GM12872 (cell line): ENCODE measurements around the gene CPNE1.

Experiments
- TF ChIP-seq, protein P1 (sequence below): IDR thresholded peaks from 3 replicates; pipeline ENCODE4 v1.5.1; 2011; ENCODE audit warnings: low read depth, mild to moderate bottlenecking, low read length, moderate library complexity; ENCODE audit not compliant: insufficient read depth

Gene CPNE1

DNA sequence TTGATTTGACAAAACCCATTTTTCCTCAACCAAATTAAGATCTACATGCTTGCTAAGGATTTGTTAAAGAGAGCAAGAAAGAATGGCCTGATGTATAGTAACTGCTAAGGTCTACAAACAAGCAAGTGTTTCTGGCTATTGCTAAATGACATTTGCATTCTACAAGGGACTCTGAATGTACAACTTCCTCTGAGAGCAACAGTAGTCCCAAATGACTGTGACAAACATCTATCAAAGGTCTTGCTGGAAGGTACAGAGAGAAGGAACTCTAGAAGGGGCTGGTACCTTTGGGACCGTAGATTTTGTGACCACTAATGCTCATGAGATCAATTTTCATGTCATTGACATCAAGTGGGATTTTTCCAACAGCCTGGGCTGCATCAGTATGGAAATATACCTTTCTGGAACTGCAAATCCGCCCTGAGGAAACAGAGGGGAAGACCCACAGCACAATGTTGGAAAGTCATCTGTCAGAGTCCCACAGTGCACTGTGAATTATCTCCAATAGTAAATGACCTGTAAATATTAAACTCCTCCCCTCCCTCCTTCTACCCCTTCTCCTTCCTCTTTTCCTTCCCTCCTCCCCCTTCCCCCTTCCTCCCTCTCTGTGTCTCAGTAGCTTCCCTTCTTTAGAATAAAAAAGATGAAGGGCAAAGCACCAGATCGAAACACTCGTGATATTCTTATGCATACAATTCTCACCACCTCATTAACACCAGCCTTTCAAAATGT, 15.9 kb upstream of the CPNE1 start:
- TF ChIP-seq, protein P1, sequence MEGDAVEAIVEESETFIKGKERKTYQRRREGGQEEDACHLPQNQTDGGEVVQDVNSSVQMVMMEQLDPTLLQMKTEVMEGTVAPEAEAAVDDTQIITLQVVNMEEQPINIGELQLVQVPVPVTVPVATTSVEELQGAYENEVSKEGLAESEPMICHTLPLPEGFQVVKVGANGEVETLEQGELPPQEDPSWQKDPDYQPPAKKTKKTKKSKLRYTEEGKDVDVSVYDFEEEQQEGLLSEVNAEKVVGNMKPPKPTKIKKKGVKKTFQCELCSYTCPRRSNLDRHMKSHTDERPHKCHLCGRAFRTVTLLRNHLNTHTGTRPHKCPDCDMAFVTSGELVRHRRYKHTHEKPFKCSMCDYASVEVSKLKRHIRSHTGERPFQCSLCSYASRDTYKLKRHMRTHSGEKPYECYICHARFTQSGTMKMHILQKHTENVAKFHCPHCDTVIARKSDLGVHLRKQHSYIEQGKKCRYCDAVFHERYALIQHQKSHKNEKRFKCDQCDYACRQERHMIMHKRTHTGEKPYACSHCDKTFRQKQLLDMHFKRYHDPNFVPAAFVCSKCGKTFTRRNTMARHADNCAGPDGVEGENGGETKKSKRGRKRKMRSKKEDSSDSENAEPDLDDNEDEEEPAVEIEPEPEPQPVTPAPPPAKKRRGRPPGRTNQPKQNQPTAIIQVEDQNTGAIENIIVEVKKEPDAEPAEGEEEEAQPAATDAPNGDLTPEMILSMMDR, result no peak

DNA sequence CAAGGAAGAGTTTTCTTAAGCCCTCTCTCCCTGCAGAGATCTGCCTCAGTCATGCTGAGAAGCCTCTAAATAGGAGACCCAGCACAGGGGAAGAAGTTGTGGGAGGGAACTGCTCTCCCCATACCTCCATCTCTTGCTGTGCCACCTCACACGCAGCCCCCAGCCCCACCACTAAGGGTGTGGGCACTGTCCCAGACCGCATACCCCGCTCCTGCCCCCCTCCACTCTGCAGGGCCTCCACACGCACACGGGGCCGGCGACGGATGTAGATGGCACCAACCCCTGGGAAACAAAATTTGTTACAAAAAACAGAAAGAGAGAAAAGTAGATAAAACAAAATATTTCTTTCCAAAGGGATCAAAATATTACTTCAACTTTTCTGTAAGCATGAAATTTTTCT, 10.2 kb upstream of the CPNE1 start:
- TF ChIP-seq, protein P1, result no peak

DNA sequence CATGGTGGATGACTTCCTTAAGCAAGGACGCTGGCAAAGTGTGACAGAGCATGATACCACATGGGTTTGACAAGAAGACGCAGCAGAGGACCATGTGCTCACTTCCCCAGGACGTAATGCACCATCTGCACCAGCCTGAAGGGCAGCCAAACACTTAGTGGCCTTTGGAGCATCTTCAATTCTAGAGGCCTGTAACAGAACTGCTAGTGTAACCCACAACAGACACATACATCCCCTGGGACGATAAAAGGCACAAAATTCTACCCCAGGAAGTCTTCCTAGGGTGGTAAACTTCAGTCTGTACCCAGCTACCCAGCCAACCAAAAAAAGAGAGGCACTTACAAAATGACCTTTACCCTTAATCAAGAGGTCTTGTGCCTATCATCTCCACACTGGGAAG, 9.2 kb upstream of the CPNE1 start:
- TF ChIP-seq, protein P1, result no peak

DNA sequence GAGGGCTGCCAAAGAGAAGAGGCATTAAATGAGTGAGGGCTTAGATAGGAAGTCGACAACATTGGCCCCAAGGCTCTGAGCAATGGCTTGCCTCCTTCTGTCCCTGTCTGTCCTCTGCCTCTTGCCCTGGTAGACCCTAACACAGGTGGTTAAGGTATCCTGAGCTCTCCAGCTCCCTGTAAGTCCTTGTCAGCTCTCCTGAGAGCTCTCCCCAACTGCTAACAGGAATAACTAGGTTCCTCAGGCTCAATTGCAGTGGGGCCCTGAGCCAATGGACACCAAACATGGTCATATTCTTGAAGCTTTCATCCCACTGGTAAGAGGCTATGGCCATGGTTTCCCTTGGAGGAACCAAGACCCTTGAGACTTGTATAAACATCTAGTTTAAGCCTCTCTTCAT, 5.0 kb upstream of the CPNE1 start:
- TF ChIP-seq, protein P1, result no peak

DNA sequence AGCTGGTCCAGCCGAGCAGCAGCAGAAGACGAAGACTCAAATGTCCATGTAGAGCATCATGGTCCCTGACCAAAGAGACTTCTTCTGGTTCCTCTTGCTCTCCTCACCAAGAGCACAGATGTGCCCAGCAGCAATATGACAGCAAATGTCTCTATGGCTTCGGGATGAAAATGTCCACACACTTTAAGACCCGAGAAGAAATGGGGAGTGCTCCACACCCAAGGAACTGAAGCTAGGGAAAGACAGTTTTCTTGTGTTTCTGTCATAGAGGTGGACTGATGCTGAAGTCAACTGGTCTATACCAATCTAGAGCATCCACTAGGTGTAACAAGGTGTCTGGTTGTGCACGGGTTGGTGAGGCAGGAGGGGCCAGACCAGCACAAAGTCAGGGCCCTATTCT, 4.5 kb upstream of the CPNE1 start:
- TF ChIP-seq, protein P1, result no peak

DNA sequence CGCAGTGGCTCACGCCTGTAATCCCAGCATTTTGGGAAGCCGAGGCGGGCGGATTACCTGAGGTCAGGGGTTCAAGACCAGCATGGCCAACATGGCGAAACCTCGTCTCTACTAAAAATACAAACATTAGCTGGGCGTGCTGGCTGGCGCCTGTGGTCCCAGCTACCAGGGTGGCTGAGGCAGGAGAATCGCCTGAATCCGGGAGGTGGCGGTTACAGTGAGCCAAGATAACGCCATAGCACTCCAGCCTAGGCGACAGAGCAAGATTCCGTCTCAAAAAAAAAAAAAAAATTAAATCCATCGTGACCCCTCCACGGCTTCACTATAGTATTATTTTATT, 1.2 kb upstream of the CPNE1 start:
- TF ChIP-seq, protein P1, result no peak

DNA sequence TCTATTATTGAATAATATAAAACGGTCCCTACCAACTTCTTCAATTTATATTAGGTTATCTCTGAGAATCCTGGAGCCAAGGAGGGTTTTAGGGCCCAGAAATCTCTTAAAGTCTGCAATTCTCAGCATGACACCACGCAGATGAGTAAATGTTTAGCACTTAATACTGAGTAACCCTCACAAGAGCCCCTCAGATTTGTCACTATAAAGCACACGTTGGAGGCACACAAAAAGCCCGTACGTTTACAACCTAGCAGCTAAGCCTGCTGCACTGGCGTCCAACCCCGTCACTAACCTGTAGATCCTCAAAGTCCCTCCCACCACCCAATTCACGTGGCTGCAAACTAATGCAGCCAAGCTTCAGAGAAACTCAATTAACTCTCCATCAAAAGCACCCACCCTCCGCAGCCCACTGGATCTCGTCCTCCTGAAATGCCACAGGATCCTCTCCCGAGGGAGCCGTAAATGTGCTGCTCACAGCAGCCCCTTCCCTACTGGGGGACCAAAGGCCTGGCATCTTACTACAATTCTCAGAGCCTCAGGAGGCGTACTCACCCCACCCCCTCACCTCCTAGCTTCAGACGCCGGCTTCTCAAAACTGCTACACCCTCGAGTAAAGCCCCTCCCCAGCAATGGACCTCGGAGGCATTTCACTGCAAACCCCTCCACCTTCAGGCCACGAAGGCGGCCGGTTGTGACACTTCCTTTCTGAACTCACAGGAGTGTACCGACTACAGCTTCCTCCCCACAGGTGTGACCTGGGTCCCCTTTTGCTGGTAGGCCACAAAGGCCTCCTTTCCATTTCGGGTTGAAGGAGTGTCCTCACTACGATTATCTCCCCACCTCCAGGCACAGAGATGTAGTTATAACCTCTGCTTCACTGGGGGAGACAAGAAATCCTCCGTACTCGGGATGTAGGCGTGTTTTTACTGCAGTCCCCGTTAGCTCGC, 909 bp downstream of the CPNE1 start:
- TF ChIP-seq, protein P1, result no peak
